Stimulated activated CD8-positive, alpha-beta memory T cell treated with anti-CD3 and anti-CD28 coated beads, Interleukin-12 subunit alpha, Interleukin-12 subunit beta, amount 100 ng/mL, for 4 hours (primary cell): ENCODE results near the gene RAD51B.

Experiments used
- DNase-seq: peaks from one replicate; pipeline ENCODE4 v3.0.0-alpha.2; 2020; ENCODE audit warnings: low read depth

Gene RAD51B

GRCh38 chr14:68528040-68528687 lies 708.6 kb downstream of the RAD51B start:
- DNase-seq = no peak

GRCh38 chr14:68530443-68530842 lies 710.9 kb downstream of the RAD51B start:
- no peak for DNase-seq

- DNase-seq = no peak
Measured at GRCh38 chr14:68532496-68532895, 712.9 kb downstream of the RAD51B start.

GRCh38 chr14:68534276-68534675 lies 714.7 kb downstream of the RAD51B start:
- no peak for DNase-seq

- no peak for DNase-seq
Measured at GRCh38 chr14:68535404-68536017, 715.9 kb downstream of the RAD51B start.

GRCh38 chr14:68536018-68536410 lies 716.4 kb downstream of the RAD51B start:
- no peak for DNase-seq

- no peak for DNase-seq
Measured at GRCh38 chr14:68538639-68539038, 719.1 kb downstream of the RAD51B start.

- no peak for DNase-seq
Measured at GRCh38 chr14:68539241-68539737, 719.7 kb downstream of the RAD51B start.

GRCh38 chr14:68539789-68540188 lies 720.2 kb downstream of the RAD51B start:
- no peak for DNase-seq

GRCh38 chr14:68541178-68541896 lies 721.8 kb downstream of the RAD51B start:
- no peak for DNase-seq

GRCh38 chr14:68542346-68542745 lies 722.8 kb downstream of the RAD51B start:
- DNase-seq = no peak

GRCh38 chr14:68543516-68543915 lies 723.9 kb downstream of the RAD51B start:
- no peak for DNase-seq

GRCh38 chr14:68544081-68544892 lies 724.7 kb downstream of the RAD51B start:
- no peak for DNase-seq

- DNase-seq = no peak
Measured at GRCh38 chr14:68546839-68547238, 727.3 kb downstream of the RAD51B start.

- DNase-seq = no peak
Measured at GRCh38 chr14:68547305-68548193, 728.0 kb downstream of the RAD51B start.

- no peak for DNase-seq
Measured at GRCh38 chr14:68548194-68549076, 728.9 kb downstream of the RAD51B start.

- no peak for DNase-seq
Measured at GRCh38 chr14:68550338-68550715, 730.7 kb downstream of the RAD51B start.

- no peak for DNase-seq
Measured at GRCh38 chr14:68551045-68551683, 731.6 kb downstream of the RAD51B start.

GRCh38 chr14:68552075-68552474 lies 732.5 kb downstream of the RAD51B start:
- no peak for DNase-seq

- DNase-seq = no peak
Measured at GRCh38 chr14:68552602-68553001, 733.0 kb downstream of the RAD51B start.
